ENCODE data around the gene NUP210L. TPM values are rescaled to one million over a fixed set of nuclear protein-coding genes. Genes with fewer than 3 reads are reported as not detected.
"Not testable (repeated sequence)": the region's sequence is repeated elsewhere in the genome, so short reads cannot be mapped to it uniquely, and the experiment has no call there.

Gene NUP210L
- total RNA-seq, 1 experiment from 2014 or later: 0.12 TPM

DNA sequence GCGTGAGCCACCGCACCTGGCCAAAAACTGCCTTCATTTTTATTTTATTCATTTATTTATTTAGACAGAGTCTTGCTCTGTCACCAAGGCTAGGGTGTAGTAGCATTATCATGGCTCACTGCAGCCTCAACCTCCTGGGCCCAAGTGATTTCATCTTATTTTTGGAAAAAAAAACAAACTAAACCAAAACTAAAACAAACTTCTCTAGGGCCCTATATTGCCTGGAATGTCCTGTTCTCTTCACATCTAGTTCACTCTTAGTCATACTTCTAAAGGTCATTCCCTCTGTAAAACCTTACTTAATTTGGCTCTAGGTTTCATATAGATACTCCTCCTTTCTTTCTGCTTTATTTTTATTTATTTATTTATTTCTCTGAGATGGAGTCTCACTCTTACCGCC is 148.7 kb downstream of the NUP210L start:
- Mint-ChIP-seq H3K9me3 (ENCODE audit: low read depth, unreplicated experiment) (no peaks in the 10 kb centered on the region), H3K27me3 (ENCODE audit: unreplicated experiment) (no peaks in the 10 kb centered on the region), H3K4me1 (ENCODE audit: low read depth, unreplicated experiment) (peaks cover 11% of the 10 kb centered on the region), H3K4me3 (ENCODE audit: low read depth, unreplicated experiment) (no peak overlapping the region), H3K27ac (ENCODE audit: unreplicated experiment) (no peak overlapping the region), H3K36me3 (ENCODE audit: insufficient read depth, unreplicated experiment) (no peaks in the 10 kb centered on the region)
- DNase-seq: no peak
- intact Hi-C loops (cut with micrococcal nuclease; ENCODE audit: unreplicated experiment): loop anchor here (10.0 kb wide), 1 partner anchor 89 kb away; no protein-coding TSS in a partner anchor
- no peak for TF ChIP-seq CTCF (IDR thresholded peaks at IDR 0.05; ENCODE audit: unreplicated experiment)
- no TSS peak for BruUV-seq (replicated peaks)
- CTCF ChIA-PET: no interaction called here

DNA sequence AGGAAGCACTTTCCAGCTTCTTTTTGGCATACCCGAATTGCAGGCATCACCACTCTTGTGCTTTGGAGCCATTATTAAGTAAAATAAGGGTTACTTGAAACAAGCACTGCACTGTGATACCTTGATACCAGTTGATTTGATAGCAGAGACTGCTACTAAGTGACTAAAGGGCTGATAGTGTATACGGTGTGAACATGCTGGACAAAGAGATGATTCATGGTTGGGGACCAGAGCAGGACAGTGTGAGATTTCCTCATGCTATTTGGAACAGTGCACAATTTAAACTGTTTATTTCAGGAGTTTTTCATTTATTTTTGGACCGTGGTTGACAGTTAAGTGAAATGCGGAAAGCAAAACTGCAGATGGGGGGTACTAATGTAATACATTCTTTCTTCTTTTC is 154.5 kb downstream of the NUP210L start:
- H3K36me3 Mint-ChIP-seq (ENCODE audit: insufficient read depth, unreplicated experiment): peaks cover 17% of the 10 kb centered on the region
- H3K9me3 Mint-ChIP-seq (ENCODE audit: low read depth, unreplicated experiment): no peaks in the 10 kb centered on the region
- intact Hi-C loops (cut with micrococcal nuclease; ENCODE audit: unreplicated experiment): loop anchor here (10.0 kb wide), 1 partner anchor 94 kb away; no protein-coding TSS in a partner anchor
- no TSS peak for BruUV-seq (replicated peaks)
- TF ChIP-seq CTCF (IDR thresholded peaks at IDR 0.05; ENCODE audit: unreplicated experiment): no peak
- H3K27ac Mint-ChIP-seq (ENCODE audit: unreplicated experiment): peak overlapping the region; percentile 48
- no peaks in the 10 kb centered on the region for H3K27me3 Mint-ChIP-seq (ENCODE audit: unreplicated experiment)
- no peak for DNase-seq
- CTCF ChIA-PET: interaction anchor here (0.8 to 1.6 kb wide), 2 partner anchors 10 to 155 kb away, joined by 4 to 7 read pairs; partner anchors contain the start of gene RPS27
- peaks cover 23% of the 10 kb centered on the region for H3K4me1 Mint-ChIP-seq (ENCODE audit: low read depth, unreplicated experiment)
- H3K4me3 Mint-ChIP-seq (ENCODE audit: low read depth, unreplicated experiment): peak overlapping the region; percentile 42

GRCh38 chr1:153996882-153997281 is 158.0 kb downstream of the NUP210L start:
- not testable (repeated sequence) for BruUV-seq (replicated peaks); H3K4me3 Mint-ChIP-seq (ENCODE audit: low read depth, unreplicated experiment)

GRCh38 chr1:153995640-153996039 is 159.2 kb downstream of the NUP210L start:
- Mint-ChIP-seq H3K36me3 (ENCODE audit: insufficient read depth, unreplicated experiment) (peaks cover 64% of the 10 kb centered on the region), H3K9me3 (ENCODE audit: low read depth, unreplicated experiment) (no peaks in the 10 kb centered on the region), H3K27me3 (ENCODE audit: unreplicated experiment) (peaks cover 7% of the 10 kb centered on the region), H3K27ac (ENCODE audit: unreplicated experiment) (peak overlapping the region; percentile 70), H3K4me3 (ENCODE audit: low read depth, unreplicated experiment) (no peak overlapping the region), H3K4me1 (ENCODE audit: low read depth, unreplicated experiment) (peaks cover 34% of the 10 kb centered on the region)
- BruUV-seq (replicated peaks): no TSS peak
- DNase-seq: no peak
- CTCF ChIA-PET: no interaction called here
- TF ChIP-seq CTCF (IDR thresholded peaks at IDR 0.05; ENCODE audit: unreplicated experiment): no peak
- intact Hi-C loops (cut with micrococcal nuclease; ENCODE audit: unreplicated experiment): no loop called here

More at GRCh38 chr1:153996882-153997281, 158.0 kb downstream of the NUP210L start:
- H3K4me1 Mint-ChIP-seq (ENCODE audit: low read depth, unreplicated experiment): peaks cover 34% of the 10 kb centered on the region
- CTCF ChIA-PET: interaction anchor here (0.6 kb wide), 1 partner anchor 1726 kb away, joined by 3 read pairs; no protein-coding TSS in a partner anchor
- H3K36me3 Mint-ChIP-seq (ENCODE audit: insufficient read depth, unreplicated experiment): peaks cover 52% of the 10 kb centered on the region
- DNase-seq; H3K27me3 Mint-ChIP-seq (ENCODE audit: unreplicated experiment); H3K27ac Mint-ChIP-seq (ENCODE audit: unreplicated experiment); H3K9me3 Mint-ChIP-seq (ENCODE audit: low read depth, unreplicated experiment); intact Hi-C loops (cut with micrococcal nuclease; ENCODE audit: unreplicated experiment): not testable (repeated sequence)

- H3K27me3 Mint-ChIP-seq (ENCODE audit: unreplicated experiment): peaks cover 12% of the 10 kb centered on the region
- no peaks in the 10 kb centered on the region for H3K9me3 Mint-ChIP-seq (ENCODE audit: low read depth, unreplicated experiment)
- no peak for DNase-seq
- H3K27ac Mint-ChIP-seq (ENCODE audit: unreplicated experiment): peak overlapping the region; percentile 70
- intact Hi-C loops (cut with micrococcal nuclease; ENCODE audit: unreplicated experiment): no loop called here
- CTCF ChIA-PET: no interaction called here
- no peak for TF ChIP-seq CTCF (IDR thresholded peaks at IDR 0.05; ENCODE audit: unreplicated experiment)
- no TSS peak for BruUV-seq (replicated peaks)
- no peak overlapping the region for H3K4me3 Mint-ChIP-seq (ENCODE audit: low read depth, unreplicated experiment)
- H3K36me3 Mint-ChIP-seq (ENCODE audit: insufficient read depth, unreplicated experiment): peaks cover 69% of the 10 kb centered on the region
- peaks cover 34% of the 10 kb centered on the region for H3K4me1 Mint-ChIP-seq (ENCODE audit: low read depth, unreplicated experiment)
Measured at GRCh38 chr1:153995202-153995601, 159.7 kb downstream of the NUP210L start.

Measured in Calu3 (cell line).